ENCODE measurements around the gene SIPA1L3.

DNA sequence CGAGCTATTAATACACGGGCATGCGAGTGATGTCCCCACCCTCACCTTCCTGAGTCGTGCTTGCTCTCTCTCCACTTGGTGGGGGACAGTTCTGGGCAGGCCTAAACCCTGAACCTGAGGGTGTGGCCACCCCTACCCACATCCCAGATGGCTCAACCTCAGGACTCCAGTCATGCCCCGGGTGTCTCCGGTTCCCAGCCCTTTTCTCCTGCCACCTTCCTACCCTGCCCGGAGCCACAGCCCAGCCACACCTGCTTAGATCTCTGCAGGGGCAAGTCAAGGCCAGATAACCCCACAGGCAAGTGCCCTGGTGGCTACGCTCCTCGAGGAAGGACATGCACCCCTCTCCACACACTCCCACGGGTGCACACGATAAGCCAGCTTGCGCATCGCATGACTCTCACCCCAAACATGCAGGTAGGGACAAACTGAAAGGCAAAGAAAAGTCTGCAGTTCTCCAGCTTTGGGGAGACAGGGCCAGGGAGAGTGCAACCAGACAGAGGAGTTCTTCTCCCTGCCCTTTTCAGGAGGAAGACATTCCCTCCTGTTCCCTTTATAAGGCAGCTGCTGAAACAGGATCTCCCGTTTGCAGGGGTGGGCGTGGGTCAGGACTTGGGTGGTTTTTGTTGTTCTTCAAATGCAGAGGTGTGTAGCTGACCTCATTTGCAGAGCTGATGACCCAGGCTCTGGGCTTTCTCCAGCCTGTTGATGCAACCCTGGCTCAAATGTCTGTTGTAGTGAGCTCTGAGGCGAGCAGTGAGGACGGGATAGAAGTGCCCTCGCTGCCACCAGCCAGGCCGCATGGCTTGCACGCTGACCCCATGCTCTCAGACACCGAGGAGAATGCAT, 228.4 kb downstream of the SIPA1L3 start:
- TF ChIP-seq, protein P1, sequence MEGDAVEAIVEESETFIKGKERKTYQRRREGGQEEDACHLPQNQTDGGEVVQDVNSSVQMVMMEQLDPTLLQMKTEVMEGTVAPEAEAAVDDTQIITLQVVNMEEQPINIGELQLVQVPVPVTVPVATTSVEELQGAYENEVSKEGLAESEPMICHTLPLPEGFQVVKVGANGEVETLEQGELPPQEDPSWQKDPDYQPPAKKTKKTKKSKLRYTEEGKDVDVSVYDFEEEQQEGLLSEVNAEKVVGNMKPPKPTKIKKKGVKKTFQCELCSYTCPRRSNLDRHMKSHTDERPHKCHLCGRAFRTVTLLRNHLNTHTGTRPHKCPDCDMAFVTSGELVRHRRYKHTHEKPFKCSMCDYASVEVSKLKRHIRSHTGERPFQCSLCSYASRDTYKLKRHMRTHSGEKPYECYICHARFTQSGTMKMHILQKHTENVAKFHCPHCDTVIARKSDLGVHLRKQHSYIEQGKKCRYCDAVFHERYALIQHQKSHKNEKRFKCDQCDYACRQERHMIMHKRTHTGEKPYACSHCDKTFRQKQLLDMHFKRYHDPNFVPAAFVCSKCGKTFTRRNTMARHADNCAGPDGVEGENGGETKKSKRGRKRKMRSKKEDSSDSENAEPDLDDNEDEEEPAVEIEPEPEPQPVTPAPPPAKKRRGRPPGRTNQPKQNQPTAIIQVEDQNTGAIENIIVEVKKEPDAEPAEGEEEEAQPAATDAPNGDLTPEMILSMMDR (IDR thresholded peaks at IDR 0.05; ENCODE audit: low read depth, low read length): no peak
- TF ChIP-seq, protein P2, sequence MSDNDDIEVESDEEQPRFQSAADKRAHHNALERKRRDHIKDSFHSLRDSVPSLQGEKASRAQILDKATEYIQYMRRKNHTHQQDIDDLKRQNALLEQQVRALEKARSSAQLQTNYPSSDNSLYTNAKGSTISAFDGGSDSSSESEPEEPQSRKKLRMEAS (IDR thresholded peaks at IDR 0.05; ENCODE audit: low read depth, low read length): no peak
- no peak for TF ChIP-seq MYC (IDR thresholded peaks at IDR 0.05; ENCODE audit: low read depth, low read length)
- TF ChIP-seq POLR2A (IDR thresholded peaks at IDR 0.05; ENCODE audit: extremely low read depth, insufficient read length): no peak

Measured in NB4 (cell line).